Esophagus squamous epithelium (tissue), 4 donors: ENCODE data around the gene PHKB.

Experiments used
- POLR2A ChIP-seq, 4 donors: fragments of 450-650 bp; IDR thresholded peaks; one replicate each; pipeline ENCODE4 v1.6.1; 2017; ENCODE audit warnings: antibody characterized with exemption in 4 of 4, mild to moderate bottlenecking in 4 of 4, moderate library complexity in 3 of 4
- TF ChIP-seq, protein P1 (sequence below), 6 experiments: fragments of 450-650 bp in 4 of 6; fragments of 200-600 bp in 2 of 6; sonication (generic) in 2 of 6; IDR thresholded peaks; one replicate each; pipeline ENCODE4 v1.5.1; 2016 to 2019; ENCODE audit warnings: antibody characterized with exemption in 6 of 6, mild to moderate bottlenecking in 4 of 6, moderate library complexity in 4 of 6

DNA sequence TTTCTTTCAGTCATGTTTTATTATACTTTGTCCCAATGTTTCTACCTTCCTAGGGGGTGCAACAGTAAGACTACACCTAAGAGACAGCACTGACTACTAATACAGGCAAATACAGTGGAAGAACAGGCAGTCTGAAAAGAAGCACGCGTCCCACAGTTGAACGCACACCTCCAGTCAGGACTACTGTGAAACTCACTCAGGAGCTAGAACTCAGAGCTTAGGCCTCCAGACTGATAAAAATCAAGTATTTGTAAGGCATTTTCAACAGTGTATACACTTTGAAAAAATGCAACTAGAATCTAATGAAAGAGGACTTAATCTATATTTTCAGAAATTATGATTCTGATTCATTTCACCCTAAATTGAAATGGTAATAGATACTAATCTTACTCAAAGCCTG, 14.7 kb upstream of the PHKB start:
- TF ChIP-seq, protein P1, sequence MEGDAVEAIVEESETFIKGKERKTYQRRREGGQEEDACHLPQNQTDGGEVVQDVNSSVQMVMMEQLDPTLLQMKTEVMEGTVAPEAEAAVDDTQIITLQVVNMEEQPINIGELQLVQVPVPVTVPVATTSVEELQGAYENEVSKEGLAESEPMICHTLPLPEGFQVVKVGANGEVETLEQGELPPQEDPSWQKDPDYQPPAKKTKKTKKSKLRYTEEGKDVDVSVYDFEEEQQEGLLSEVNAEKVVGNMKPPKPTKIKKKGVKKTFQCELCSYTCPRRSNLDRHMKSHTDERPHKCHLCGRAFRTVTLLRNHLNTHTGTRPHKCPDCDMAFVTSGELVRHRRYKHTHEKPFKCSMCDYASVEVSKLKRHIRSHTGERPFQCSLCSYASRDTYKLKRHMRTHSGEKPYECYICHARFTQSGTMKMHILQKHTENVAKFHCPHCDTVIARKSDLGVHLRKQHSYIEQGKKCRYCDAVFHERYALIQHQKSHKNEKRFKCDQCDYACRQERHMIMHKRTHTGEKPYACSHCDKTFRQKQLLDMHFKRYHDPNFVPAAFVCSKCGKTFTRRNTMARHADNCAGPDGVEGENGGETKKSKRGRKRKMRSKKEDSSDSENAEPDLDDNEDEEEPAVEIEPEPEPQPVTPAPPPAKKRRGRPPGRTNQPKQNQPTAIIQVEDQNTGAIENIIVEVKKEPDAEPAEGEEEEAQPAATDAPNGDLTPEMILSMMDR (IDR thresholded peaks at IDR 0.05): no peak
- no peak for TF ChIP-seq POLR2A (IDR thresholded peaks at IDR 0.05)
